ENCODE measurements around the gene AGAP1. TPM values are rescaled to one million over a fixed set of nuclear protein-coding genes. Genes with fewer than 3 reads are reported as not detected.
A peak's percentile ranks its signal among the peaks of the same experiment; 100 is the strongest.

AGAP1 gene
- total RNA-seq, 1 donor from 2014 or later = 43.8 TPM

GRCh38 chr2:235745597-235745996 lies 251.8 kb downstream of the AGAP1 start:
- no peak for TF ChIP-seq CTCF (IDR thresholded peaks at IDR 0.05)
- H3K36me3 Mint-ChIP-seq (ENCODE audit: unreplicated experiment) = peaks cover 17% of the 10 kb centered on the region
- H3K4me3 Mint-ChIP-seq (ENCODE audit: unreplicated experiment) = no peak overlapping the region
- H3K9me3 Mint-ChIP-seq (ENCODE audit: unreplicated experiment) = no peaks in the 10 kb centered on the region
- no peak overlapping the region for H3K27ac Mint-ChIP-seq (ENCODE audit: unreplicated experiment)
- no peak for DNase-seq (ENCODE audit: extremely low spot score, unreplicated experiment)
- H3K27me3 Mint-ChIP-seq (ENCODE audit: unreplicated experiment) = no peaks in the 10 kb centered on the region
- peaks cover 53% of the 10 kb centered on the region for H3K4me1 Mint-ChIP-seq (ENCODE audit: unreplicated experiment)

DNA sequence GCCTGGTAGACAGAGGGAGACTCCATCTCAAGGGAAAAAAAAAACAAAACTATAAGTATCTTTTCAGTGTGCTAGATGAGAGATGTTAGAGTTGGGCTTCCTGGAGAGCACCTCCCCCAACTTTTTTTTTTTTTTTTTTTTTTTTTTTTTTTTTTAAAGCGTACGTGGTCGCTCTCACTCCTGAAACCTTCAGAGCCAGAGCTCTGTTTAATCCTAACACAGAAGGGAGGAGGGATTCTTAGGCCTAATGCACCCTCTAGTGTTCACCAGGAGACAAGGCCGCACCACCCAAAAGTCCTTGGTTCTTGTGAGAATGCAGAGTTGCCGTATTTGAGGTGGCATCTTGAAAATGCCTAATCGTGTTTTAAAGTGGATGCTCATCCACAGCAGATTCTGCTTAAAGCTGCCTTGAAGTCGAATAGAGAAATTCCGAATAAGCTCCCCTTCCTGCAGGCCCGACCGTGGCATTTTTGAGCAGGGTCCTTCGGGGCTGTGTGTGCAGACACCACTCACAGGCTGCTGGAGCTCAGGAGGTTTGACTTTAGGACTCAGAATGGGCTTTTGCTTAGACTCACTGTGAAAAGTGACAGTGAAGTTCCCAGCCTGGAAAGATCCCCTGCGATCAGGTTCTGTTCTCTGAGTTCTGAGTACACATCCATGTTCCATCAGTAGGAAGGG lies 252.6 kb downstream of the AGAP1 start:
- peak; percentile 83 for TF ChIP-seq CTCF (IDR thresholded peaks at IDR 0.05)
- no peak overlapping the region for H3K4me3 Mint-ChIP-seq (ENCODE audit: unreplicated experiment)
- no peaks in the 10 kb centered on the region for H3K9me3 Mint-ChIP-seq (ENCODE audit: unreplicated experiment)
- peak overlapping the region; percentile 27 for H3K27ac Mint-ChIP-seq (ENCODE audit: unreplicated experiment)
- peaks cover 50% of the 10 kb centered on the region for H3K4me1 Mint-ChIP-seq (ENCODE audit: unreplicated experiment)
- H3K27me3 Mint-ChIP-seq (ENCODE audit: unreplicated experiment) = no peaks in the 10 kb centered on the region
- DNase-seq (ENCODE audit: extremely low spot score, unreplicated experiment) = no peak
- H3K36me3 Mint-ChIP-seq (ENCODE audit: unreplicated experiment) = peaks cover 19% of the 10 kb centered on the region

- DNase-seq (ENCODE audit: extremely low spot score, unreplicated experiment) = no peak
- TF ChIP-seq CTCF (IDR thresholded peaks at IDR 0.05) = no peak
- H3K9me3 Mint-ChIP-seq (ENCODE audit: unreplicated experiment) = no peaks in the 10 kb centered on the region
- no peak overlapping the region for H3K4me3 Mint-ChIP-seq (ENCODE audit: unreplicated experiment)
- peaks cover 18% of the 10 kb centered on the region for H3K36me3 Mint-ChIP-seq (ENCODE audit: unreplicated experiment)
- peaks cover 50% of the 10 kb centered on the region for H3K4me1 Mint-ChIP-seq (ENCODE audit: unreplicated experiment)
- H3K27ac Mint-ChIP-seq (ENCODE audit: unreplicated experiment) = peak overlapping the region; percentile 27
- H3K27me3 Mint-ChIP-seq (ENCODE audit: unreplicated experiment) = no peaks in the 10 kb centered on the region
Observed at GRCh38 chr2:235747001-235747785, 253.3 kb downstream of the AGAP1 start.

DNA sequence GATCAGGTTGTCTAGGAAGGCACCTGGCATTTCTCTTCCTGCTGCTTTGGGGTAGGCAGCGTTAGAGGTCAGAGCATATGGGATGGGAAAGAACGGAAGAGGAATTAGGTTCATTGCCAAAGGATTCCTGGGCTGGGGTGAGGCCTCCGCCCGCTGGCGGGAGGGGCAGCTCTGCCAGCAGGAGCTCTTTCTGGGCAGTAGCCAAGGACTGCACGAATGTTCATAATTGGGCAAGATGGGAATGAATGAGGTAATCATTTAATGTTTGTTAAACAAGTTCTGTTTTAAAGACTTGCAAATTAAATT lies 253.9 kb downstream of the AGAP1 start:
- no peak for DNase-seq (ENCODE audit: extremely low spot score, unreplicated experiment)
- H3K9me3 Mint-ChIP-seq (ENCODE audit: unreplicated experiment) = no peaks in the 10 kb centered on the region
- peak overlapping the region; percentile 55 for H3K27ac Mint-ChIP-seq (ENCODE audit: unreplicated experiment)
- no peaks in the 10 kb centered on the region for H3K27me3 Mint-ChIP-seq (ENCODE audit: unreplicated experiment)
- no peak overlapping the region for H3K4me3 Mint-ChIP-seq (ENCODE audit: unreplicated experiment)
- peaks cover 17% of the 10 kb centered on the region for H3K36me3 Mint-ChIP-seq (ENCODE audit: unreplicated experiment)
- H3K4me1 Mint-ChIP-seq (ENCODE audit: unreplicated experiment) = peaks cover 50% of the 10 kb centered on the region
- no peak for TF ChIP-seq CTCF (IDR thresholded peaks at IDR 0.05)

- Mint-ChIP-seq H3K27me3 (ENCODE audit: unreplicated experiment) (no peaks in the 10 kb centered on the region), H3K4me1 (ENCODE audit: unreplicated experiment) (peaks cover 50% of the 10 kb centered on the region), H3K27ac (ENCODE audit: unreplicated experiment) (peak overlapping the region; percentile 91), H3K36me3 (ENCODE audit: unreplicated experiment) (peaks cover 17% of the 10 kb centered on the region), H3K9me3 (ENCODE audit: unreplicated experiment) (no peaks in the 10 kb centered on the region), H3K4me3 (ENCODE audit: unreplicated experiment) (peak overlapping the region; percentile 44)
- TF ChIP-seq CTCF (IDR thresholded peaks at IDR 0.05) = no peak
- DNase-seq (ENCODE audit: extremely low spot score, unreplicated experiment) = no peak
Observed at GRCh38 chr2:235749121-235749770, 255.4 kb downstream of the AGAP1 start.

Data from osteocyte (in vitro differentiated cells).